ENCODE data around the gene NDUFA7.

- TF ChIP-seq EP300 (IDR thresholded peaks at IDR 0.05; ENCODE audit: low read depth), result no peak
- TF ChIP-seq POLR2AphosphoS5 (IDR thresholded peaks at IDR 0.05), result no peak
Measured at GRCh38 chr19:8366961-8367326, 45.8 kb upstream of the NDUFA7 start.
